Type B pancreatic cell (in vitro differentiated cells): Measurements from ENCODE around the gene OIT3. TPM values are rescaled to one million over a fixed set of nuclear protein-coding genes. Genes with fewer than 3 reads are reported as not detected.

Experiments
- DNase-seq: peaks from one replicate; pipeline ENCODE4 v3.0.0; 2021; ENCODE audit warnings: mixed read lengths; ENCODE audit not compliant: unreplicated experiment; ENCODE audit errors: extremely low spot score
- H3K27ac Mint-ChIP-seq: 2 replicates; pipeline ENCODE4 v1.8.0; 2021; ENCODE audit warnings: mild to moderate bottlenecking, mixed read lengths
- H3K27me3 Mint-ChIP-seq: 2 replicates; pipeline ENCODE4 v1.8.0; 2021; ENCODE audit warnings: mixed read lengths
- H3K36me3 Mint-ChIP-seq: 2 replicates; pipeline ENCODE4 v1.8.0; 2021; ENCODE audit warnings: mixed read lengths
- H3K4me1 Mint-ChIP-seq: one replicate; pipeline ENCODE4 v1.8.0; 2021; ENCODE audit warnings: mixed read lengths; ENCODE audit not compliant: unreplicated experiment
- H3K4me3 Mint-ChIP-seq: 2 replicates; pipeline ENCODE4 v1.8.0; 2021; ENCODE audit warnings: mild to moderate bottlenecking, mixed read lengths
- H3K9me3 Mint-ChIP-seq: 2 replicates; pipeline ENCODE4 v1.8.0; 2021; ENCODE audit warnings: mixed read lengths
- total RNA-seq: library from RNA; stranded (reverse); gene quantifications from 2 replicates; pipeline ENCODE4 v1.2.1, GENCODE V29; 2021; ENCODE audit warnings: low replicate concordance
- TF ChIP-seq, protein P1 (sequence below): fragments of 200-600 bp; sonication (generic); conservative IDR thresholded peaks from 2 replicates; pipeline ENCODE4 v1.5.0; 2021; ENCODE audit warnings: antibody characterized with exemption, mild to moderate bottlenecking

OIT3 gene
- total RNA-seq, 1 donor from 2014 or later, result not detected

GRCh38 chr10:72981028-72981881, 87.7 kb downstream of the OIT3 start:
- no peaks in the 10 kb centered on the region for H3K36me3 Mint-ChIP-seq
- H3K4me3 Mint-ChIP-seq, result no peak overlapping the region
- peaks cover 22% of the 10 kb centered on the region for H3K9me3 Mint-ChIP-seq
- no peaks in the 10 kb centered on the region for H3K4me1 Mint-ChIP-seq
- H3K27ac Mint-ChIP-seq, result no peak overlapping the region
- no peak for DNase-seq
- no peaks in the 10 kb centered on the region for H3K27me3 Mint-ChIP-seq
- TF ChIP-seq, protein P1, sequence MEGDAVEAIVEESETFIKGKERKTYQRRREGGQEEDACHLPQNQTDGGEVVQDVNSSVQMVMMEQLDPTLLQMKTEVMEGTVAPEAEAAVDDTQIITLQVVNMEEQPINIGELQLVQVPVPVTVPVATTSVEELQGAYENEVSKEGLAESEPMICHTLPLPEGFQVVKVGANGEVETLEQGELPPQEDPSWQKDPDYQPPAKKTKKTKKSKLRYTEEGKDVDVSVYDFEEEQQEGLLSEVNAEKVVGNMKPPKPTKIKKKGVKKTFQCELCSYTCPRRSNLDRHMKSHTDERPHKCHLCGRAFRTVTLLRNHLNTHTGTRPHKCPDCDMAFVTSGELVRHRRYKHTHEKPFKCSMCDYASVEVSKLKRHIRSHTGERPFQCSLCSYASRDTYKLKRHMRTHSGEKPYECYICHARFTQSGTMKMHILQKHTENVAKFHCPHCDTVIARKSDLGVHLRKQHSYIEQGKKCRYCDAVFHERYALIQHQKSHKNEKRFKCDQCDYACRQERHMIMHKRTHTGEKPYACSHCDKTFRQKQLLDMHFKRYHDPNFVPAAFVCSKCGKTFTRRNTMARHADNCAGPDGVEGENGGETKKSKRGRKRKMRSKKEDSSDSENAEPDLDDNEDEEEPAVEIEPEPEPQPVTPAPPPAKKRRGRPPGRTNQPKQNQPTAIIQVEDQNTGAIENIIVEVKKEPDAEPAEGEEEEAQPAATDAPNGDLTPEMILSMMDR, result no peak

GRCh38 chr10:72981882-72982529, 88.5 kb downstream of the OIT3 start:
- DNase-seq, result no peak
- peaks cover 19% of the 10 kb centered on the region for H3K9me3 Mint-ChIP-seq
- no peaks in the 10 kb centered on the region for H3K36me3 Mint-ChIP-seq
- H3K4me1 Mint-ChIP-seq, result no peaks in the 10 kb centered on the region
- H3K4me3 Mint-ChIP-seq, result no peak overlapping the region
- H3K27me3 Mint-ChIP-seq, result no peaks in the 10 kb centered on the region
- TF ChIP-seq, protein P1, result no peak
- no peak overlapping the region for H3K27ac Mint-ChIP-seq

Other genes starting within 250 kb of the OIT3 start
- gene MCU, start 201.6 kb upstream of the OIT3 start, total RNA-seq, result 26.0 and 27.0 TPM in 2 replicates
- gene PLA2G12B, start 61.1 kb downstream of the OIT3 start, total RNA-seq, result 1.2 and 4.2 TPM in 2 replicates
- 24.6 and 38.9 TPM in 2 replicates for gene P4HA1, start 203.1 kb downstream of the OIT3 start, total RNA-seq
- 3.0 and 3.1 TPM in 2 replicates for gene NUDT13, start 216.7 kb downstream of the OIT3 start, total RNA-seq